T-helper 1 cell treated with Interleukin-12 subunit alpha and Interleukin-12 subunit beta and Interleukin-4 antibody, amounts not matched to agents 30 ng/mL and 1 ng/mL, for 36 hours (primary cell): ENCODE results near the gene PTPN18. TPM values are rescaled to one million over a fixed set of nuclear protein-coding genes. Genes with fewer than 3 reads are reported as not detected.

Experiments
- total RNA-seq: library from RNA; stranded (reverse); gene quantifications from 2 replicates; pipeline ENCODE4 v1.2.3, GENCODE V29; 2022

The PTPN18 gene
- total RNA-seq, 1 donor from 2014 or later = 87.0 TPM

Other genes with a start within 250 kb of the PTPN18 start
- not detected in 2 replicates for gene POTEF, start 226.8 kb upstream of the PTPN18 start, total RNA-seq
- 1.5 and 1.7 TPM in 2 replicates for gene CCDC74B, start 210.9 kb upstream of the PTPN18 start, total RNA-seq
- 70.9 and 72.7 TPM in 2 replicates for gene SMPD4, start 174.5 kb upstream of the PTPN18 start, total RNA-seq
- 290 and 302 TPM in 2 replicates for gene MZT2B, start 173.8 kb upstream of the PTPN18 start, total RNA-seq
- not detected in 2 replicates for gene TUBA3E, start 157.6 kb upstream of the PTPN18 start, total RNA-seq
- gene IMP4, start 13.2 kb upstream of the PTPN18 start, total RNA-seq = 79.3 and 86.2 TPM in 2 replicates
- not detected in 2 replicates for gene POTEI, start 153.3 kb downstream of the PTPN18 start, total RNA-seq
- not detected in 2 replicates for gene CFC1B, start 165.2 kb downstream of the PTPN18 start, total RNA-seq
- gene CFC1, start 243.5 kb downstream of the PTPN18 start, total RNA-seq = not detected in 2 replicates